HEK293 (cell line): ENCODE data around the gene ZNF550.
"Not testable (repeated sequence)": the region's sequence is repeated elsewhere in the genome, so short reads cannot be mapped to it uniquely, and the experiment has no call there.

ENCODE experiments used
- CTCF ChIA-PET: fragments of 350-600 bp; formaldehyde crosslinking; extraction: SDS; loops from one replicate; lab custom pipeline; 2021; ENCODE audit warnings: antibody characterized with exemption; lab: Yijun Ruan, JAX
- POLR2A ChIA-PET: fragments of 300-600 bp; formaldehyde crosslinking; extraction: SDS; loops from one replicate; lab custom pipeline; 2020; ENCODE audit warnings: antibody characterized with exemption, inconsistent platforms; lab: Yijun Ruan, JAX
- H3K27ac ChIP-seq: fragments of 200-500 bp; sonication (Bioruptor generic); 2 replicates; pipeline ENCODE4 v1.5.1; 2014; ENCODE audit warnings: low read depth, low read length, control low read depth, inconsistent platforms; ENCODE audit errors: extremely low read depth
- H3K36me3 ChIP-seq, 2 experiments: fragments of 200-500 bp in 1 of 2; sonication (Bioruptor generic) in 1 of 2; 1 replicate in 1 of 2; 2 replicates in 1 of 2; pipeline ENCODE4 v1.5.1; 2014 to 2017; ENCODE audit warnings: inconsistent platforms in 2 of 2, low read length in 2 of 2; ENCODE audit not compliant: control insufficient read depth in 2 of 2, insufficient read depth in 1 of 2
- H3K4me1 ChIP-seq: fragments of 200-500 bp; sonication (Bioruptor generic); 2 replicates; pipeline ENCODE4 v1.5.1; 2014; ENCODE audit warnings: mild to moderate bottlenecking, low read length, inconsistent platforms; ENCODE audit not compliant: control insufficient read depth, insufficient read depth
- H3K4me3 ChIP-seq: 2 replicates; pipeline ENCODE4 v1.5.1; 2011; ENCODE audit warnings: low read depth, mild to moderate bottlenecking, control low read depth, low read length, moderate library complexity
- H3K9me3 ChIP-seq: fragments of 200-500 bp; sonication (Bioruptor generic); 2 replicates; pipeline ENCODE4 v1.5.1; 2014; ENCODE audit warnings: low read depth, low read length, inconsistent platforms; ENCODE audit not compliant: control insufficient read depth, insufficient read depth
- HOXC10 ChIP-seq: sonication (generic); formaldehyde crosslinking; IDR thresholded peaks from 2 replicates; pipeline ENCODE4 v1.8.1; 2023; ENCODE audit warnings: mild to moderate bottlenecking, missing genetic modification reagents
- KLF1 ChIP-seq: fragments of 450-650 bp; formaldehyde crosslinking; IDR thresholded peaks from 2 replicates; pipeline ENCODE4 v1.5.1; 2016; ENCODE audit warnings: missing biosample characterization, missing genetic modification characterization
- SP3 ChIP-seq: fragments of 450-650 bp; formaldehyde crosslinking; IDR thresholded peaks from 2 replicates; pipeline ENCODE4 v1.5.1; 2016; ENCODE audit warnings: missing biosample characterization, missing genetic modification characterization
- YY2 ChIP-seq: fragments of 450-650 bp; formaldehyde crosslinking; IDR thresholded peaks from 2 replicates; pipeline ENCODE4 v1.5.1; 2016; ENCODE audit warnings: missing biosample characterization, missing genetic modification characterization
- ZFP37 ChIP-seq: fragments of 450-650 bp; formaldehyde crosslinking; IDR thresholded peaks from 2 replicates; pipeline ENCODE4 v1.5.1; 2016; ENCODE audit warnings: missing biosample characterization, missing genetic modification characterization
- ZNF335 ChIP-seq: fragments of 450-650 bp; formaldehyde crosslinking; conservative IDR thresholded peaks from 2 replicates; pipeline ENCODE4 v1.5.1; 2016; ENCODE audit warnings: missing biosample characterization, missing genetic modification characterization
- ZNF37A ChIP-seq: fragments of 450-650 bp; IDR thresholded peaks from 2 replicates; pipeline ENCODE4 v1.5.1; 2018; ENCODE audit warnings: missing biosample characterization, missing genetic modification characterization
- ZNF501 ChIP-seq: fragments of 450-650 bp; formaldehyde crosslinking; IDR thresholded peaks from 2 replicates; pipeline ENCODE4 v1.5.1; 2016; ENCODE audit warnings: missing biosample characterization, missing genetic modification characterization
- ZNF521 ChIP-seq: fragments of 450-650 bp; formaldehyde crosslinking; IDR thresholded peaks from 2 replicates; pipeline ENCODE4 v1.5.1; 2017; ENCODE audit warnings: missing biosample characterization, mild to moderate bottlenecking, missing genetic modification characterization
- ZNF561 ChIP-seq: fragments of 450-650 bp; IDR thresholded peaks from 2 replicates; pipeline ENCODE4 v1.5.1; 2018; ENCODE audit warnings: missing biosample characterization, missing genetic modification characterization, borderline replicate concordance
- ZNF830 ChIP-seq: fragments of 450-650 bp; IDR thresholded peaks from 2 replicates; pipeline ENCODE4 v1.5.0; 2018; ENCODE audit warnings: missing biosample characterization, missing genetic modification characterization, low read depth, mild to moderate bottlenecking, moderate library complexity
- ZSCAN16 ChIP-seq: fragments of 450-650 bp; formaldehyde crosslinking; IDR thresholded peaks from 2 replicates; pipeline ENCODE4 v1.5.1; 2016; ENCODE audit warnings: missing biosample characterization, missing genetic modification characterization
- ZXDB ChIP-seq: fragments of 450-650 bp; formaldehyde crosslinking; IDR thresholded peaks from 2 replicates; pipeline ENCODE4 v1.5.1; 2016; ENCODE audit warnings: missing biosample characterization, missing genetic modification characterization
- TF ChIP-seq, protein P1 (sequence below): fragments of 450-650 bp; formaldehyde crosslinking; IDR thresholded peaks from 2 replicates; pipeline ENCODE4 v1.5.1; 2016; ENCODE audit warnings: missing biosample characterization, missing genetic modification characterization, low read depth
- TF ChIP-seq, protein P2 (sequence below): sonication (generic); formaldehyde crosslinking; IDR thresholded peaks from 2 replicates; pipeline ENCODE4 v1.8.1; 2022; ENCODE audit warnings: mild to moderate bottlenecking, moderate library complexity, missing genetic modification reagents
- TF ChIP-seq, protein P3 (sequence below): fragments of 450-650 bp; formaldehyde crosslinking; IDR thresholded peaks from 2 replicates; pipeline ENCODE4 v1.5.1; 2016; ENCODE audit warnings: missing biosample characterization, missing genetic modification characterization
- TF ChIP-seq, protein P4 (sequence below): fragments of 450-650 bp; formaldehyde crosslinking; conservative IDR thresholded peaks from 2 replicates; pipeline ENCODE4 v1.5.1; 2016; ENCODE audit warnings: low read depth, missing biosample characterization, missing genetic modification characterization

ZNF550 gene

DNA sequence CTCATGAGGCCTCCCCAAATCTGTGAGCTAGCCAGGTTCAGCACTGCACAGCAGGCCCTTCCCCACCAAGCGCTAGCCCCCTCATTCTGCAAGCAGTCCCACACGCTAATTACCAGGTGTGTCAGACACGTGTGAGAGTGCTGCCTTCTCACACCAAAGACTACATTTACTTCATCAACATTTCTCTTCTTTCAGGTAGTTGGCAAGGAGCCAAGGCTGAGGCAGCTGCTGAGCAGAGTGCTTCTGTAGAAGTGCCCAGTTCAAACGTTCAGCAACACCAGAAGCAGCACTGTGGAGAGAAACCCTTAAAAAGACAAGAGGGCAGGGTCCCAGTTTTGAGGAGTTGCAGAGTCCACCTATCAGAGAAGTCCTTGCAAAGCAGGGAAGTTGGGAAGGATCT is 53.5 kb downstream of the ZNF550 start (continued):
- TF ChIP-seq, protein P1, sequence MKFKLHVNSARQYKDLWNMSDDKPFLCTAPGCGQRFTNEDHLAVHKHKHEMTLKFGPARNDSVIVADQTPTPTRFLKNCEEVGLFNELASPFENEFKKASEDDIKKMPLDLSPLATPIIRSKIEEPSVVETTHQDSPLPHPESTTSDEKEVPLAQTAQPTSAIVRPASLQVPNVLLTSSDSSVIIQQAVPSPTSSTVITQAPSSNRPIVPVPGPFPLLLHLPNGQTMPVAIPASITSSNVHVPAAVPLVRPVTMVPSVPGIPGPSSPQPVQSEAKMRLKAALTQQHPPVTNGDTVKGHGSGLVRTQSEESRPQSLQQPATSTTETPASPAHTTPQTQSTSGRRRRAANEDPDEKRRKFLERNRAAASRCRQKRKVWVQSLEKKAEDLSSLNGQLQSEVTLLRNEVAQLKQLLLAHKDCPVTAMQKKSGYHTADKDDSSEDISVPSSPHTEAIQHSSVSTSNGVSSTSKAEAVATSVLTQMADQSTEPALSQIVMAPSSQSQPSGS, result no peak
- no peak for TF ChIP-seq ZNF830 (tag by site-specific recombination)
- no peak for TF ChIP-seq ZNF37A (tag by site-specific recombination)
- no peak for TF ChIP-seq ZSCAN16 (tag by site-specific recombination)
- no peak for TF ChIP-seq KLF1 (tag by site-specific recombination)
- TF ChIP-seq ZNF521 (tag by site-specific recombination), result no peak
- TF ChIP-seq, all 188 proteins: peak for 0

DNA sequence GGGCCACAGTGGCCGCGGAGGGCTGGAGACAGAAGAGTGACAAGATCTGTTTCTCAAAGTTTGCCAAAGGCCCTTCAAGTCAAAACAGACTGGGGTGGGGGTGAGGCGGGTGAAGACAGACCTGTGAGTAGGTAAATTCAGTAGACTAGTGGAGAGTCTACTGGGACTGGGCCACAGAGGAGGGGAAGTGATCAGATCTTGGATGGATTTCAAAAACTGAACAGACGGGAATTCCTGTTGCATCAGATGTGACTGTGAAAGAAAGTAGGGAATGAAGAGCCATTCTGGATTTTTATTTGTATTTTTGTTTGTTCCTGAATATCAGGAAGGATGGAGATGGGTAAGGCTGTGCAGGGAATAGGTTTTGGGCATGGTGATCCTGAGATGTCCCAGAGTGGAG is 59.3 kb downstream of the ZNF550 start:
- POLR2A ChIA-PET, result interaction anchor here (0.6 to 1.1 kb wide), 6 partner anchors 8 to 404 kb away, joined by 3 to 10 read pairs (median 5); partner anchors contain the start of genes ZNF419 and ZNF772
- CTCF ChIA-PET, H3K4me1 ChIP-seq, H3K27ac ChIP-seq, H3K9me3 ChIP-seq: not testable (repeated sequence)
- peak overlapping the region; percentile 33 for H3K4me3 ChIP-seq
- H3K36me3 ChIP-seq, result peaks cover 24 to 42% of the 10 kb centered on the region in 2 experiments; a peak in 2 of 3 replicates

DNA sequence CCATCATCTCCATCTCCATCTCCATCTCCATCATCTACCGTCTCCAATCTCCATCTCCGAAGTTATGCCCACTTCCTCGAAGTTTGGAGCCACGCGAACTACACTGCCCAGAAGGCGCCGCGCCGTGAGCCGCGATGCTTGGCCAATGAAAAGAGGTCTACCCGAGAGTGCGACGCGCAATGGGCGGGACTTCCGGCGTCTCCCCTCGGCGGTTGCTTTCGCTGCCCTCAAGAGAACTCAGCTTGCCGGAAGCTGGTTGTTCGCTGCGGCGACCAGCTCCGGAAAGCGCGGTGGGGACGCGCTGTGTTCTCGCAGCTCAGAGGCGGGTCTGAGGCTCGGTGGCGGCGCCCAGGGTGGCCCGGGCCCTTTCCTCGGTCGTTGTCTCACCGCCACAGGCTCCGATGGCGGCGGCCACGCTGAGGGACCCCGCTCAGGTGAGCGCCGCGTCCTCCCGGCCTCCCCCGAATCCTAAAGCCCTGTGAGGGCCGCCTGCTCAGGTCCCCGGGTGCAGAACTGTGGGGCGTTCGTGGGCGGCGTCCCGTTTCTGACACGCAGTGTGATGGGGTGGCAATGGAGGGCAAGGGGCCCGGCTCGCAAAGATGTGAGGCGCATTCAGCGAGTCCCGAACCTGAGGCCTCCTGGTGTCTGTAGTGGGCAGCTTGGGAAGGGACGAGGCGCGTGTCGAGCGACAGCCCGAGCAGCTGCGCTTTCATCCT is 59.8 kb downstream of the ZNF550 start, which contains the start of gene ZNF773:
TSS of gene ZNF773 (plus strand) at position 259 of the 716 bp plus-strand sequence. CDS start at position 402, 143 bp downstream.
- H3K36me3 ChIP-seq, result peaks cover 25 to 36% of the 10 kb centered on the region in 2 experiments; a peak in 2 of 3 replicates
- POLR2A ChIA-PET, result interaction anchor here (0.5 to 1.1 kb wide), 11 partner anchors 8 to 405 kb away, joined by 3 to 10 read pairs (median 5); partner anchors contain the start of genes ZNF416, ZNF419, ZNF549 and ZNF772
- H3K27ac ChIP-seq, result peak within 1 kb of the TSS; percentile 85
- H3K4me3 ChIP-seq, result peak within 1 kb of the TSS; percentile 87
- CTCF ChIA-PET, H3K9me3 ChIP-seq, H3K4me1 ChIP-seq: not testable (repeated sequence)
- TF ChIP-seq, protein P2, sequence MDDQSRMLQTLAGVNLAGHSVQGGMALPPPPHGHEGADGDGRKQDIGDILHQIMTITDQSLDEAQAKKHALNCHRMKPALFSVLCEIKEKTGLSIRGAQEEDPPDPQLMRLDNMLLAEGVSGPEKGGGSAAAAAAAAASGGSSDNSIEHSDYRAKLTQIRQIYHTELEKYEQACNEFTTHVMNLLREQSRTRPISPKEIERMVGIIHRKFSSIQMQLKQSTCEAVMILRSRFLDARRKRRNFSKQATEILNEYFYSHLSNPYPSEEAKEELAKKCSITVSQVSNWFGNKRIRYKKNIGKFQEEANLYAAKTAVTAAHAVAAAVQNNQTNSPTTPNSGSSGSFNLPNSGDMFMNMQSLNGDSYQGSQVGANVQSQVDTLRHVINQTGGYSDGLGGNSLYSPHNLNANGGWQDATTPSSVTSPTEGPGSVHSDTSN (CRISPR knock-in tag), result peak; percentile 86; the same call in 1 of the 2 replicates
- TF ChIP-seq SP3 (tag by site-specific recombination) (peak; percentile 68), ZNF501 (tag by site-specific recombination) (peak; percentile 80; the same call in 1 of the 2 replicates), ZNF335 (tag by site-specific recombination) (peak; percentile 89), ZNF561 (peak; percentile 72; the same call in 1 of the 2 replicates), YY2 (tag by site-specific recombination) (peak; percentile 57; the same call in 1 of the 2 replicates), ZFP37 (peak; percentile 71; the same call in 1 of the 2 replicates), HOXC10 (peak; percentile 75; the same call in 1 of the 2 replicates), ZXDB (0 out of 2 replicates have a peak, but pooled peaks have one; percentile 49)
- TF ChIP-seq, protein P3, sequence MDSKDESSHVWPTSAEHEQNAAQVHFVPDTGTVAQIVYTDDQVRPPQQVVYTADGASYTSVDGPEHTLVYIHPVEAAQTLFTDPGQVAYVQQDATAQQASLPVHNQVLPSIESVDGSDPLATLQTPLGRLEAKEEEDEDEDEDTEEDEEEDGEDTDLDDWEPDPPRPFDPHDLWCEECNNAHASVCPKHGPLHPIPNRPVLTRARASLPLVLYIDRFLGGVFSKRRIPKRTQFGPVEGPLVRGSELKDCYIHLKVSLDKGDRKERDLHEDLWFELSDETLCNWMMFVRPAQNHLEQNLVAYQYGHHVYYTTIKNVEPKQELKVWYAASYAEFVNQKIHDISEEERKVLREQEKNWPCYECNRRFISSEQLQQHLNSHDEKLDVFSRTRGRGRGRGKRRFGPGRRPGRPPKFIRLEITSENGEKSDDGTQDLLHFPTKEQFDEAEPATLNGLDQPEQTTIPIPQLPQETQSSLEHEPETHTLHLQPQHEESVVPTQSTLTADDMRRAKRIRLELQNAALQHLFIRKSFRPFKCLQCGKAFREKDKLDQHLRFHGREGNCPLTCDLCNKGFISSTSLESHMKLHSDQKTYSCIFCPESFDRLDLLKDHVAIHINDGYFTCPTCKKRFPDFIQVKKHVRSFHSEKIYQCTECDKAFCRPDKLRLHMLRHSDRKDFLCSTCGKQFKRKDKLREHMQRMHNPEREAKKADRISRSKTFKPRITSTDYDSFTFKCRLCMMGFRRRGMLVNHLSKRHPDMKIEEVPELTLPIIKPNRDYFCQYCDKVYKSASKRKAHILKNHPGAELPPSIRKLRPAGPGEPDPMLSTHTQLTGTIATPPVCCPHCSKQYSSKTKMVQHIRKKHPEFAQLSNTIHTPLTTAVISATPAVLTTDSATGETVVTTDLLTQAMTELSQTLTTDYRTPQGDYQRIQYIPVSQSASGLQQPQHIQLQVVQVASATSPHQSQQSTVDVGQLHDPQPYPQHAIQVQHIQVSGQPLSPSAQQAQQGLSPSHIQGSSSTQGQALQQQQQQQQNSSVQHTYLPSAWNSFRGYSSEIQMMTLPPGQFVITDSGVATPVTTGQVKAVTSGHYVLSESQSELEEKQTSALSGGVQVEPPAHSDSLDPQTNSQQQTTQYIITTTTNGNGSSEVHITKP (tag by site-specific recombination), result peak; percentile 77
- TF ChIP-seq, protein P4, sequence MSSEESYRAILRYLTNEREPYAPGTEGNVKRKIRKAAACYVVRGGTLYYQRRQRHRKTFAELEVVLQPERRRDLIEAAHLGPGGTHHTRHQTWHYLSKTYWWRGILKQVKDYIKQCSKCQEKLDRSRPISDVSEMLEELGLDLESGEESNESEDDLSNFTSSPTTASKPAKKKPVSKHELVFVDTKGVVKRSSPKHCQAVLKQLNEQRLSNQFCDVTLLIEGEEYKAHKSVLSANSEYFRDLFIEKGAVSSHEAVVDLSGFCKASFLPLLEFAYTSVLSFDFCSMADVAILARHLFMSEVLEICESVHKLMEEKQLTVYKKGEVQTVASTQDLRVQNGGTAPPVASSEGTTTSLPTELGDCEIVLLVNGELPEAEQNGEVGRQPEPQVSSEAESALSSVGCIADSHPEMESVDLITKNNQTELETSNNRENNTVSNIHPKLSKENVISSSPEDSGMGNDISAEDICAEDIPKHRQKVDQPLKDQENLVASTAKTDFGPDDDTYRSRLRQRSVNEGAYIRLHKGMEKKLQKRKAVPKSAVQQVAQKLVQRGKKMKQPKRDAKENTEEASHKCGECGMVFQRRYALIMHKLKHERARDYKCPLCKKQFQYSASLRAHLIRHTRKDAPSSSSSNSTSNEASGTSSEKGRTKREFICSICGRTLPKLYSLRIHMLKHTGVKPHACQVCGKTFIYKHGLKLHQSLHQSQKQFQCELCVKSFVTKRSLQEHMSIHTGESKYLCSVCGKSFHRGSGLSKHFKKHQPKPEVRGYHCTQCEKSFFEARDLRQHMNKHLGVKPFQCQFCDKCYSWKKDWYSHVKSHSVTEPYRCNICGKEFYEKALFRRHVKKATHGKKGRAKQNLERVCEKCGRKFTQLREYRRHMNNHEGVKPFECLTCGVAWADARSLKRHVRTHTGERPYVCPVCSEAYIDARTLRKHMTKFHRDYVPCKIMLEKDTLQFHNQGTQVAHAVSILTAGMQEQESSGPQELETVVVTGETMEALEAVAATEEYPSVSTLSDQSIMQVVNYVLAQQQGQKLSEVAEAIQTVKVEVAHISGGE (tag by site-specific recombination), result peak; percentile 95
